ENCODE measurements around the gene DYNAP. TPM values are rescaled to one million over a fixed set of nuclear protein-coding genes. Genes with fewer than 3 reads are reported as not detected.

The DYNAP gene
- not detected for total RNA-seq

- H3K4me3 ChIP-seq, result no peak within 1 kb of the TSS
- DNase-seq (ENCODE audit: low spot score in 2 of 2), result no peak
- no peak for TF ChIP-seq EP300 (IDR thresholded peaks at IDR 0.05)
- no peak for TF ChIP-seq POLR2AphosphoS5 (IDR thresholded peaks at IDR 0.05)
- TF ChIP-seq POLR2A (IDR thresholded peaks at IDR 0.05), result no peak
- TF ChIP-seq, protein P1, sequence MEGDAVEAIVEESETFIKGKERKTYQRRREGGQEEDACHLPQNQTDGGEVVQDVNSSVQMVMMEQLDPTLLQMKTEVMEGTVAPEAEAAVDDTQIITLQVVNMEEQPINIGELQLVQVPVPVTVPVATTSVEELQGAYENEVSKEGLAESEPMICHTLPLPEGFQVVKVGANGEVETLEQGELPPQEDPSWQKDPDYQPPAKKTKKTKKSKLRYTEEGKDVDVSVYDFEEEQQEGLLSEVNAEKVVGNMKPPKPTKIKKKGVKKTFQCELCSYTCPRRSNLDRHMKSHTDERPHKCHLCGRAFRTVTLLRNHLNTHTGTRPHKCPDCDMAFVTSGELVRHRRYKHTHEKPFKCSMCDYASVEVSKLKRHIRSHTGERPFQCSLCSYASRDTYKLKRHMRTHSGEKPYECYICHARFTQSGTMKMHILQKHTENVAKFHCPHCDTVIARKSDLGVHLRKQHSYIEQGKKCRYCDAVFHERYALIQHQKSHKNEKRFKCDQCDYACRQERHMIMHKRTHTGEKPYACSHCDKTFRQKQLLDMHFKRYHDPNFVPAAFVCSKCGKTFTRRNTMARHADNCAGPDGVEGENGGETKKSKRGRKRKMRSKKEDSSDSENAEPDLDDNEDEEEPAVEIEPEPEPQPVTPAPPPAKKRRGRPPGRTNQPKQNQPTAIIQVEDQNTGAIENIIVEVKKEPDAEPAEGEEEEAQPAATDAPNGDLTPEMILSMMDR (IDR thresholded peaks at IDR 0.05), result no peak
- no peaks in the 10 kb centered on the region for H3K4me1 ChIP-seq
- no peaks in the 10 kb centered on the region for H3K27me3 ChIP-seq
- H3K27ac ChIP-seq, result no peak within 1 kb of the TSS
- H3K36me3 ChIP-seq, result no peaks in the 10 kb centered on the region
- 84% methylated on average over 5 of the region's 5 CpGs for WGBS
- no peaks in the 10 kb centered on the region for H3K9me3 ChIP-seq
Observed at GRCh38 chr18:54590945-54591344, at the start of gene DYNAP. Gene DYNAP (plus strand): TSS chr18:54591245. CDS start chr18:54591283, 38 bp downstream.

- H3K4me1 ChIP-seq, result no peaks in the 10 kb centered on the region
- WGBS, result 90% methylated on average over 1 of the region's 1 CpG
- no peak for TF ChIP-seq POLR2AphosphoS5 (IDR thresholded peaks at IDR 0.05)
- TF ChIP-seq, protein P1 (IDR thresholded peaks at IDR 0.05), result no peak
- no peak for TF ChIP-seq POLR2A (IDR thresholded peaks at IDR 0.05)
- TF ChIP-seq EP300 (IDR thresholded peaks at IDR 0.05), result no peak
- no peak overlapping the region for H3K27ac ChIP-seq
- H3K4me3 ChIP-seq, result no peak overlapping the region
- no peak for DNase-seq (ENCODE audit: low spot score in 2 of 2)
- no peaks in the 10 kb centered on the region for H3K36me3 ChIP-seq
- H3K9me3 ChIP-seq, result peaks cover 10% of the 10 kb centered on the region
- H3K27me3 ChIP-seq, result no peaks in the 10 kb centered on the region
Observed at GRCh38 chr18:54551590-54551989, 39.5 kb upstream of the DYNAP start.

DNA sequence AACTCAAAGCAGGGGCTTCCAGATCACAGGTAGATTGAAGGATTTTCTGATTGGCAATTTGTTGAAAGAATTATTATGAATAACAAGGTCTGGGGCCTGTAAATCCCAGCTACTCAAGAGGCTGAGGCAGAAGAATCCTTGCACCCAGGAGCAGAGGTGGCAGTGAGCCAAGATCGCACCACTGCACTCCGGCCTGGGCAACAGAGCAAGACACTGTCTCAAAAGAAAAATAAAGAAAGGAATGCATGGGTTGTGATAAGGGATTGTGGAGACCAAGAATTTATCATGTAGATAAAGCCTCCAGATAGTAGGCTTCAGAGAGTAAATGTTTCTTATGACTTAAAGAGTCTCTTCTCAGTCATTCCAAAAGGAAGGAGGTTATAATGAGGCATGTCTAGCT is 35.8 kb upstream of the DYNAP start:
- Histone ChIP-seq H3K4me3 (no peak overlapping the region), H3K27ac (no peak overlapping the region), H3K27me3 (no peaks in the 10 kb centered on the region), H3K4me1 (no peaks in the 10 kb centered on the region), H3K36me3 (no peaks in the 10 kb centered on the region), H3K9me3 (peaks cover 10% of the 10 kb centered on the region)
- WGBS, result 90% methylated on average over 2 of the region's 2 CpGs
- TF ChIP-seq POLR2AphosphoS5 (IDR thresholded peaks at IDR 0.05), result no peak
- no peak for TF ChIP-seq EP300 (IDR thresholded peaks at IDR 0.05)
- no peak for TF ChIP-seq POLR2A (IDR thresholded peaks at IDR 0.05)
- TF ChIP-seq, protein P1 (IDR thresholded peaks at IDR 0.05), result no peak
- no peak for DNase-seq (ENCODE audit: low spot score in 2 of 2)

- H3K27ac ChIP-seq, result no peak overlapping the region
- no peak overlapping the region for H3K4me3 ChIP-seq
- WGBS, result 79% methylated on average over 1 of the region's 1 CpG
- no peaks in the 10 kb centered on the region for H3K4me1 ChIP-seq
- TF ChIP-seq, protein P1 (IDR thresholded peaks at IDR 0.05), result no peak
- TF ChIP-seq EP300 (IDR thresholded peaks at IDR 0.05) (no peak), POLR2A (IDR thresholded peaks at IDR 0.05) (no peak), POLR2AphosphoS5 (IDR thresholded peaks at IDR 0.05) (no peak)
- DNase-seq (ENCODE audit: low spot score in 2 of 2), result no peak
- H3K36me3 ChIP-seq, result no peaks in the 10 kb centered on the region
- peaks cover 4% of the 10 kb centered on the region for H3K9me3 ChIP-seq
- no peaks in the 10 kb centered on the region for H3K27me3 ChIP-seq
Observed at GRCh38 chr18:54555996-54556395, 35.0 kb upstream of the DYNAP start.

GRCh38 chr18:54557958-54558357 is 33.1 kb upstream of the DYNAP start:
- Histone ChIP-seq H3K4me1 (no peaks in the 10 kb centered on the region), H3K27me3 (no peaks in the 10 kb centered on the region), H3K36me3 (no peaks in the 10 kb centered on the region), H3K9me3 (no peaks in the 10 kb centered on the region), H3K27ac (no peak overlapping the region), H3K4me3 (no peak overlapping the region)
- DNase-seq (ENCODE audit: low spot score in 2 of 2), result no peak
- 69% methylated on average over 2 of the region's 2 CpGs for WGBS
- TF ChIP-seq, protein P1 (IDR thresholded peaks at IDR 0.05), result no peak
- no peak for TF ChIP-seq EP300 (IDR thresholded peaks at IDR 0.05)

All from suprapubic skin (tissue), 4 donors.